H1 (cell line): ENCODE data around the gene POMP. TPM values are rescaled to one million over a fixed set of nuclear protein-coding genes. Genes with fewer than 3 reads are reported as not detected.

Experiments
- CTCF ChIA-PET: fragments of 300-600 bp; sonication (Branson Sonifier 250); formaldehyde crosslinking; loops from one replicate; lab custom pipeline; 2021; ENCODE audit not compliant: partially characterized antibody; lab: Charles Lee
- POLR2A ChIA-PET: fragments of 300-600 bp; sonication (Branson Sonifier 250); formaldehyde crosslinking; loops from one replicate; lab custom pipeline; 2021; ENCODE audit warnings: inconsistent platforms; ENCODE audit not compliant: partially characterized antibody; lab: Charles Lee
- DNase-seq, 2 experiments: peaks; one replicate each; pipeline versions ENCODE4 v3.0.0 to v3.0.0-alpha.2; 2010 to 2022; ENCODE audit warnings: low spot score in 2 of 2, low read depth in 1 of 2, mixed read lengths in 1 of 2
- FAIRE-seq: peaks from 2 replicates; lab custom pipeline; 2011; peaks lifted over from hg19 to GRCh38; lab: Jason Lieb, UNC
- H2AFZ ChIP-seq: 2 replicates; pipeline ENCODE4 v1.8.1; 2012; ENCODE audit warnings: low read length, inconsistent platforms
- H2AK5ac ChIP-seq: 2 replicates; pipeline ENCODE4 v1.6.1; 2013; ENCODE audit warnings: low read depth, low read length
- H2BK120ac ChIP-seq: replicated peaks from 2 replicates; pipeline ENCODE3; 2013; ENCODE audit warnings: low read depth, low read length, inconsistent platforms
- H2BK12ac ChIP-seq: 2 replicates; pipeline ENCODE4 v1.6.1; 2013; ENCODE audit warnings: low read depth, low read length
- H2BK15ac ChIP-seq: 2 replicates; pipeline ENCODE4 v1.6.1; 2013; ENCODE audit warnings: low read length
- H2BK20ac ChIP-seq: 2 replicates; pipeline ENCODE4 v1.6.1; 2013; ENCODE audit warnings: low read length
- H2BK5ac ChIP-seq: 2 replicates; pipeline ENCODE4 v1.6.1; 2013; ENCODE audit warnings: low read depth, low read length
- H3K14ac ChIP-seq: 2 replicates; pipeline ENCODE4 v1.6.1; 2013; ENCODE audit warnings: inconsistent platforms; ENCODE audit not compliant: insufficient read length
- H3K18ac ChIP-seq: 2 replicates; pipeline ENCODE4 v1.6.1; 2013; ENCODE audit warnings: low read length; ENCODE audit errors: extremely low read depth
- H3K23ac ChIP-seq: 2 replicates; pipeline ENCODE4 v1.6.1; 2013; ENCODE audit warnings: inconsistent platforms; ENCODE audit not compliant: insufficient read length
- H3K23me2 ChIP-seq: 2 replicates; pipeline ENCODE4 v1.6.1; 2013; ENCODE audit warnings: low read depth, low read length
- H3K27ac ChIP-seq: 2 replicates; pipeline ENCODE4 v1.6.1; 2011; ENCODE audit warnings: low read depth, low read length, inconsistent platforms
- H3K27me3 ChIP-seq, 4 experiments: replicated peaks in 1 of 4; 1 replicate in 1 of 4; 2 replicates in 3 of 4; pipeline versions ENCODE4 v1.6.1 to v1.8.1; 2011 to 2013; ENCODE audit warnings: low read length in 3 of 4, mild to moderate bottlenecking in 3 of 4, inconsistent platforms in 2 of 4, mixed read lengths in 2 of 4, moderate library complexity in 1 of 4; ENCODE audit not compliant: control insufficient read depth in 3 of 4, insufficient read depth in 3 of 4; ENCODE audit errors: extremely low read depth in 1 of 4
- H3K36me3 ChIP-seq, 4 experiments: 2 replicates each; pipeline versions ENCODE4 v1.6.1 to v1.8.1; 2011 to 2013; ENCODE audit warnings: mild to moderate bottlenecking in 4 of 4, low read length in 3 of 4, moderate library complexity in 2 of 4, control low read depth in 1 of 4, inconsistent platforms in 1 of 4; ENCODE audit not compliant: insufficient read depth in 4 of 4, control insufficient read depth in 2 of 4
- H3K4ac ChIP-seq: replicated peaks from 2 replicates; pipeline ENCODE3; 2013; ENCODE audit warnings: low read length, low read depth, mixed read lengths, inconsistent platforms; ENCODE audit not compliant: insufficient read length
- H3K4me1 ChIP-seq, 4 experiments: replicated peaks in 1 of 4; 1 replicate in 1 of 4; 2 replicates in 3 of 4; pipeline versions ENCODE4 v1.6.1 to v1.8.1; 2011 to 2013; ENCODE audit warnings: low read length in 3 of 4, inconsistent platforms in 2 of 4, mixed read lengths in 1 of 4; ENCODE audit not compliant: insufficient read depth in 4 of 4, control insufficient read depth in 3 of 4
- H3K4me2 ChIP-seq, 2 experiments: 2 replicates each; pipeline versions ENCODE4 v1.6.1 to v1.8.1; 2011 to 2013; ENCODE audit warnings: low read depth in 2 of 2, low read length in 2 of 2, control low read depth in 1 of 2, inconsistent platforms in 1 of 2, mild to moderate bottlenecking in 1 of 2; ENCODE audit not compliant: insufficient read depth in 1 of 2
- H3K4me3 ChIP-seq, 4 experiments: fragments of 200-600, 300-600 bp in 1 of 4; sonication (generic), shearing (Covaris generic), sonication (Bioruptor Twin) in 1 of 4; 2 replicates each; pipeline versions ENCODE4 v1.5.1 to v1.8.1; 2011 to 2016; ENCODE audit warnings: low read length in 4 of 4, low read depth in 3 of 4, control low read depth in 2 of 4, inconsistent platforms in 2 of 4, mild to moderate bottlenecking in 2 of 4, mixed read lengths in 1 of 4, moderate library complexity in 1 of 4; ENCODE audit not compliant: insufficient read depth in 2 of 4; ENCODE audit errors: extremely low read depth in 1 of 4
- H3K56ac ChIP-seq: replicated peaks from 2 replicates; pipeline ENCODE3; 2013; ENCODE audit warnings: low read depth, mild to moderate bottlenecking, mixed read lengths, low read length, inconsistent platforms; ENCODE audit not compliant: insufficient read length
- H3K79me1 ChIP-seq: 2 replicates; pipeline ENCODE4 v1.6.1; 2013; ENCODE audit warnings: low read depth, low read length, control low read depth
- H3K79me2 ChIP-seq, 2 experiments: 2 replicates each; pipeline versions ENCODE4 v1.6.1 to v1.8.1; 2012 to 2013; ENCODE audit warnings: low read length in 2 of 2, mild to moderate bottlenecking in 2 of 2, inconsistent platforms in 1 of 2; ENCODE audit not compliant: insufficient read depth in 2 of 2, control insufficient read depth in 1 of 2
- H3K9ac ChIP-seq, 4 experiments: replicated peaks in 1 of 4; 1 replicate in 1 of 4; 2 replicates in 3 of 4; pipeline versions ENCODE4 v1.6.1 to v1.8.1; 2011 to 2013; ENCODE audit warnings: low read depth in 3 of 4, low read length in 3 of 4, control low read depth in 2 of 4, mild to moderate bottlenecking in 2 of 4, moderate library complexity in 2 of 4, inconsistent platforms in 1 of 4; ENCODE audit errors: extremely low read depth in 1 of 4
- H3K9me3 ChIP-seq, 2 experiments: 2 replicates each; pipeline versions ENCODE4 v1.6.1 to v1.8.1; 2012 to 2013; ENCODE audit warnings: mild to moderate bottlenecking in 2 of 2, moderate library complexity in 2 of 2, control low read depth in 1 of 2, inconsistent platforms in 1 of 2, low read depth in 1 of 2, low read length in 1 of 2, mixed read lengths in 1 of 2; ENCODE audit not compliant: insufficient read depth in 2 of 2
- H4K20me1 ChIP-seq, 2 experiments: replicated peaks in 1 of 2; 2 replicates each; pipeline versions ENCODE3 to v1.8.1; 2011 to 2013; ENCODE audit warnings: inconsistent platforms in 2 of 2, low read length in 2 of 2, mild to moderate bottlenecking in 1 of 2; ENCODE audit not compliant: insufficient read depth in 2 of 2, control insufficient read depth in 1 of 2
- H4K5ac ChIP-seq: 2 replicates; pipeline ENCODE4 v1.6.1; 2013; ENCODE audit warnings: low read length, low read depth, mixed read lengths, inconsistent platforms; ENCODE audit not compliant: insufficient read length
- H4K8ac ChIP-seq: 2 replicates; pipeline ENCODE4 v1.8.0; 2013; ENCODE audit warnings: mild to moderate bottlenecking, moderate library complexity, low read length, inconsistent platforms; ENCODE audit not compliant: insufficient read depth; ENCODE audit errors: extremely low read depth
- H4K91ac ChIP-seq: replicated peaks from 2 replicates; pipeline ENCODE3; 2013; ENCODE audit warnings: low read length, mixed read lengths, inconsistent platforms; ENCODE audit not compliant: insufficient read length
- ATF2 ChIP-seq: IDR thresholded peaks from 2 replicates; pipeline ENCODE4 v1.6.1; 2012; ENCODE audit warnings: low read length, inconsistent platforms
- ATF3 ChIP-seq: IDR thresholded peaks from 2 replicates; pipeline ENCODE4 v1.6.1; 2011; ENCODE audit warnings: low read depth, mild to moderate bottlenecking, low read length; ENCODE audit not compliant: insufficient read depth
- CBX5 ChIP-seq: fragments of 300-800, 300-1000 bp; sonication (generic); IDR thresholded peaks from 2 replicates; pipeline ENCODE4 v1.7.1; 2016; ENCODE audit warnings: antibody characterized with exemption, low read length, low read depth
- KDM5A ChIP-seq: fragments of 200-600 bp; IDR thresholded peaks from 2 replicates; pipeline ENCODE4 v1.7.1; 2012; ENCODE audit warnings: mild to moderate bottlenecking, low read length, inconsistent platforms, mixed read lengths
- MAFK ChIP-seq: IDR thresholded peaks from 2 replicates; pipeline ENCODE4 v1.6.1; 2012; ENCODE audit warnings: low read depth, mild to moderate bottlenecking, improper control_type of control experiment, low read length
- NANOG ChIP-seq: IDR thresholded peaks from 2 replicates; pipeline ENCODE4 v1.6.1; 2011; ENCODE audit warnings: low read length, low read depth, mild to moderate bottlenecking, inconsistent platforms; ENCODE audit not compliant: insufficient read depth, poor library complexity, severe bottlenecking
- NRF1 ChIP-seq: IDR thresholded peaks from 2 replicates; pipeline ENCODE4 v1.6.1; 2011; ENCODE audit warnings: mild to moderate bottlenecking, low read depth, low read length, improper control_type of control experiment
- POLR2A ChIP-seq, 2 experiments: IDR thresholded peaks; 1 replicate in 1 of 2; 2 replicates in 1 of 2; pipeline ENCODE4 v1.6.1; 2011; ENCODE audit warnings: low read depth in 2 of 2, low read length in 2 of 2, mild to moderate bottlenecking in 2 of 2; ENCODE audit errors: control extremely low read depth in 1 of 2
- RNF2 ChIP-seq: fragments of 200-900, 300-1000 bp; sonication (generic); IDR thresholded peaks from 2 replicates; pipeline ENCODE4 v1.7.1; 2016; ENCODE audit warnings: borderline replicate concordance, low read depth, mild to moderate bottlenecking, antibody characterized with exemption, low read length; ENCODE audit not compliant: poor library complexity, severe bottlenecking; ENCODE audit errors: missing control alignments
- SAP30 ChIP-seq: fragments of 300-600 bp; sonication (generic); IDR thresholded peaks from 2 replicates; pipeline ENCODE4 v1.7.1; 2012; ENCODE audit warnings: low read length, moderate library complexity, mild to moderate bottlenecking, inconsistent platforms; ENCODE audit not compliant: insufficient read depth, insufficient replicate concordance
- SP1 ChIP-seq: IDR thresholded peaks from 2 replicates; pipeline ENCODE4 v1.6.1; 2011; ENCODE audit warnings: low read depth, low read length
- WGBS, 2 experiments: shearing (Covaris generic) in 1 of 2; methylation state at CpG; one replicate each; pipeline versions ENCODE4 v1.1.6 to v1.1.7; 2013 to 2015; ENCODE audit warnings: low lambda C conversion rate in 2 of 2, mixed read lengths in 2 of 2, inconsistent platforms in 1 of 2, low coverage in 1 of 2, missing lambda C conversion rate in 1 of 2; ENCODE audit not compliant: insufficient replicate concordance in 2 of 2, insufficient coverage in 1 of 2, insufficient read length in 1 of 2; ENCODE audit errors: extremely low coverage in 1 of 2, missing lambda C conversion rate in 1 of 2; 5-methylcytosine and 5-hydroxymethylcytosine counted together
- polyA plus RNA-seq, 7 experiments: library from polyadenylated mRNA; depleted of rRNA in 3 of 7; stranded (reverse) in 5 of 7; unstranded in 2 of 7; fragments of >200 nt in 5 of 7; fragments of 200-250 nt in 2 of 7; gene quantifications; 1 replicate in 5 of 7; 2 replicates in 1 of 7; 4 replicates in 1 of 7; pipeline versions ENCODE4 v1.2.1 to v1.2.3, GENCODE V29; 2011 to 2013; ENCODE audit warnings: missing spikeins in 2 of 7, mixed read lengths in 2 of 7
- total RNA-seq: library from RNA; stranded (reverse); fragmentation: NEBNext Ultra II Directional; extraction: Animal tissue kit (Norgen Biotek cat#: 25700); gene quantifications from 2 replicates; pipeline ENCODE4 v1.2.1, GENCODE V29; 2021

Gene POMP
- total and polyA plus RNA-seq, 2 of the 8 experiments (the other 6 are each of a cell fraction or from before 2014, with no cell fraction given), result 38.4 to 115 TPM

DNA sequence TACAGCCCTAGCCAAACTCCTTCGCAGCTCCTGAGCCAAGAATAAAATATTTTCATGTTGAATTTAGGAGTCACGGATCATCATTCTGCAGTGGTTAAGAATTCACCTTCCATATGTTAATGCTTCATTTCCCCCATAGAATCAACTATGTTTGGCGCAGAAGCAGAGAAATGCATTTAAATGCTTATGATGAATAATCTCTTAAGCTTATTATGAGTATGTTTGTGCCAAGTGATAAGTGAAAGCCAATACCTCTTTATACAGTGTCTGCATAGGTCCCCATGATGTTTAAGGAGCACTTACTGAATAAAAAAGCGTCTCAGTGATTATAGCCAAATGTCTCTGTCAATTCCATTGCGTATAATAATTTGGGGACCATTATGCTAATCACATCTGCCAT, 32.7 kb upstream of the POMP start:
- ChIA-PET CTCF (interaction anchor here (0.6 to 3.7 kb wide), 3 partner anchors 10 to 78 kb away, joined by 3 to 9 read pairs (median 4); no protein-coding TSS in a partner anchor), POLR2A (no interaction called here)
- H4K20me1 ChIP-seq, result no peaks in the 10 kb centered on the region
- H2BK120ac ChIP-seq, result no peak overlapping the region
- no peaks in the 10 kb centered on the region for H3K9me3 ChIP-seq
- TF ChIP-seq NANOG (no peak), SP1 (no peak), MAFK (no peak), NRF1 (no peak), SAP30 (no peak), ATF3 (no peak), RNF2 (no peak), ATF2 (no peak), POLR2A (IDR thresholded peaks at IDR 0.05; ENCODE audit: control extremely low read depth in 1 of 2, low read depth in 2 of 2, low read length in 2 of 2) (no peak), KDM5A (no peak), CBX5 (no peak)
- H4K8ac ChIP-seq, result no peak overlapping the region
- no peak for FAIRE-seq
- no peaks in the 10 kb centered on the region for H3K23me2 ChIP-seq
- no peaks in the 10 kb centered on the region for H3K36me3 ChIP-seq
- H3K4me1 ChIP-seq, result peaks cover 0 to 8% (median 1%) of the 10 kb centered on the region in 4 experiments; a peak in 2 of 7 replicates
- no peak overlapping the region for H2BK15ac ChIP-seq
- no peak overlapping the region for H3K18ac ChIP-seq
- WGBS, 2 experiments, result 93% methylated on average over 5 of the region's 5 CpGs; no CpG with 5 or more reads in 1 of the 2 experiments
- H4K5ac ChIP-seq, result no peak overlapping the region
- H2BK12ac ChIP-seq, result no peak overlapping the region
- H3K79me2 ChIP-seq, result no peaks in the 10 kb centered on the region
- no peak overlapping the region for H2AFZ ChIP-seq
- no peak overlapping the region for H3K27ac ChIP-seq
- H3K23ac ChIP-seq, result no peak overlapping the region
- DNase-seq, result no peak
- no peak overlapping the region for H3K9ac ChIP-seq
- no peaks in the 10 kb centered on the region for H3K27me3 ChIP-seq
- H2BK20ac ChIP-seq, result no peak overlapping the region
- H3K56ac ChIP-seq, result no peak overlapping the region
- no peak overlapping the region for H3K4me2 ChIP-seq
- no peak overlapping the region for H2BK5ac ChIP-seq
- H3K4me3 ChIP-seq, result no peak overlapping the region
- H3K79me1 ChIP-seq, result no peaks in the 10 kb centered on the region
- no peak overlapping the region for H2AK5ac ChIP-seq
- no peak overlapping the region for H3K14ac ChIP-seq
- H3K4ac ChIP-seq, result no peak overlapping the region
- no peak overlapping the region for H4K91ac ChIP-seq
